Testis (tissue), 3 donors: ENCODE results near the gene FHDC1. TPM values are rescaled to one million over a fixed set of nuclear protein-coding genes. Genes with fewer than 3 reads are reported as not detected.
"Not testable (repeated sequence)": the region's sequence is repeated elsewhere in the genome, so short reads cannot be mapped to it uniquely, and the experiment has no call there.

Source experiments
- DNase-seq: peaks from one replicate; pipeline ENCODE4 v3.0.0-alpha.2; 2019
- H3K27ac ChIP-seq, 2 donors: fragments of 200-600 bp; sonication (generic); one replicate each; pipeline ENCODE4 v1.5.1; 2019
- H3K27me3 ChIP-seq: fragments of 200-600 bp; sonication (generic); one replicate; pipeline ENCODE4 v1.5.1; 2019
- H3K36me3 ChIP-seq: fragments of 200-600 bp; sonication (generic); one replicate; pipeline ENCODE4 v1.5.1; 2017; ENCODE audit warnings: low read depth; ENCODE audit errors: missing control alignments
- H3K4me1 ChIP-seq: fragments of 200-600 bp; sonication (generic); one replicate; pipeline ENCODE4 v1.5.1; 2019
- H3K4me3 ChIP-seq, 2 donors: fragments of 200-600 bp; sonication (generic); one replicate each; pipeline ENCODE4 v1.5.1; 2017 to 2019
- H3K9me3 ChIP-seq: fragments of 200-600 bp; sonication (generic); one replicate; pipeline ENCODE4 v1.5.1; 2017
- CTCF ChIP-seq, 3 experiments: fragments of 450-650 bp in 2 of 3; fragments of 200-600 bp in 1 of 3; sonication (generic) in 1 of 3; IDR thresholded peaks; one replicate each; pipeline ENCODE4 v1.5.1; 2016 to 2019; ENCODE audit warnings: antibody characterized with exemption in 3 of 3, mild to moderate bottlenecking in 2 of 3, moderate library complexity in 1 of 3
- POLR2A ChIP-seq: fragments of 450-650 bp; IDR thresholded peaks from one replicate; pipeline ENCODE4 v1.6.1; 2017; ENCODE audit warnings: antibody characterized with exemption, mild to moderate bottlenecking, moderate library complexity
- WGBS, 2 donors: methylation state at CpG; one replicate each; pipeline ENCODE4 v1.1.5; 2018; 5-methylcytosine and 5-hydroxymethylcytosine counted together
- intact Hi-C: fragments of 100-400 bp; cut with DNase I; formaldehyde crosslinking; loops from one replicate; pipeline ENCODE4 v1.15.1; 2023; ENCODE audit warnings: low total_unique reads
- polyA plus RNA-seq: library from polyadenylated mRNA; stranded (reverse); fragments of 350-450 nt; fragmentation: Illumina TruSeq; extraction: RNeasy Lipid Tissue Mini Kit (QIAGEN cat#74804); gene quantifications from one replicate; pipeline ENCODE4 v1.2.3, GENCODE V29; 2014; ENCODE audit warnings: low read depth, low replicate concordance; ENCODE audit not compliant: insufficient read depth
- total RNA-seq, 2 donors: library from RNA; depleted of rRNA; stranded (reverse); fragments of >200 nt; gene quantifications; one replicate each; pipeline ENCODE4 v1.2.3, GENCODE V29; 2016

FHDC1 gene
- total and polyA plus RNA-seq, 3 donors from 2014 or later = 2.9 to 4.2 (median 3.8) TPM

GRCh38 chr4:152896811-152897210, 39.3 kb upstream of the FHDC1 start:
- Histone ChIP-seq H3K4me3 (no peak overlapping the region), H3K4me1 (no peaks in the 10 kb centered on the region), H3K27me3 (no peaks in the 10 kb centered on the region), H3K27ac (no peak overlapping the region), H3K9me3 (no peaks in the 10 kb centered on the region), H3K36me3 (no peaks in the 10 kb centered on the region)
- TF ChIP-seq POLR2A = no peak
- TF ChIP-seq CTCF (IDR thresholded peaks at IDR 0.05) = no peak
- intact Hi-C loops = no loop called here
- DNase-seq = no peak
- 94 to 96% methylated on average over 1 of the region's 1 CpG for WGBS, 2 donors

GRCh38 chr4:152898133-152898532, 38.0 kb upstream of the FHDC1 start:
- H3K4me1 ChIP-seq, H3K9me3 ChIP-seq, DNase-seq, intact Hi-C loops, H3K27me3 ChIP-seq, H3K27ac ChIP-seq, H3K4me3 ChIP-seq, H3K36me3 ChIP-seq: not testable (repeated sequence)
- 87 to 92% methylated on average over 5 to 6 of the region's 6 CpGs for WGBS, 2 donors

GRCh38 chr4:152898606-152899005, 37.5 kb upstream of the FHDC1 start:
- H3K36me3 ChIP-seq = no peaks in the 10 kb centered on the region
- no peak for TF ChIP-seq POLR2A
- no peak for TF ChIP-seq CTCF (IDR thresholded peaks at IDR 0.05)
- H3K4me1 ChIP-seq = no peaks in the 10 kb centered on the region
- no peak overlapping the region for H3K4me3 ChIP-seq
- no peaks in the 10 kb centered on the region for H3K27me3 ChIP-seq
- intact Hi-C loops = no loop called here
- no peak overlapping the region for H3K27ac ChIP-seq
- DNase-seq = no peak
- no peaks in the 10 kb centered on the region for H3K9me3 ChIP-seq

GRCh38 chr4:152900395-152900794, 35.7 kb upstream of the FHDC1 start:
- intact Hi-C loops = no loop called here
- Histone ChIP-seq H3K4me3 (no peak overlapping the region), H3K36me3 (no peaks in the 10 kb centered on the region), H3K27ac (no peak overlapping the region), H3K27me3 (no peaks in the 10 kb centered on the region), H3K4me1 (no peaks in the 10 kb centered on the region), H3K9me3 (no peaks in the 10 kb centered on the region)
- DNase-seq = no peak
- TF ChIP-seq POLR2A = no peak
- TF ChIP-seq CTCF (IDR thresholded peaks at IDR 0.05) = no peak

GRCh38 chr4:152901205-152901604, 34.9 kb upstream of the FHDC1 start:
- Histone ChIP-seq H3K27ac (no peak overlapping the region), H3K4me1 (no peaks in the 10 kb centered on the region), H3K36me3 (no peaks in the 10 kb centered on the region), H3K9me3 (no peaks in the 10 kb centered on the region), H3K27me3 (no peaks in the 10 kb centered on the region), H3K4me3 (no peak overlapping the region)
- TF ChIP-seq POLR2A (no peak), CTCF (IDR thresholded peaks at IDR 0.05) (no peak)
- DNase-seq = no peak
- WGBS, 2 donors = 73 to 79% methylated on average over 3 of the region's 3 CpGs
- intact Hi-C loops = no loop called here
